HG03280 (cell line): ENCODE measurements around the gene EHD4.

Experiments used
- ATAC-seq: cut with Tn5 transposase; IDR thresholded peaks from one replicate; pipeline ENCODE4 v1.9.1; 2021; ENCODE audit warnings: mild to moderate bottlenecking, moderate library complexity; ENCODE audit not compliant: unreplicated experiment

The EHD4 gene

GRCh38 chr15:41995476-41995855, 23.1 kb upstream of the EHD4 start:
- ATAC-seq = no peak

- ATAC-seq = no peak
Observed at GRCh38 chr15:41994772-41995475, 22.6 kb upstream of the EHD4 start.

GRCh38 chr15:41994171-41994650, 21.9 kb upstream of the EHD4 start:
- no peak for ATAC-seq

- ATAC-seq = no peak
Observed at GRCh38 chr15:41993472-41994170, 21.3 kb upstream of the EHD4 start.

DNA sequence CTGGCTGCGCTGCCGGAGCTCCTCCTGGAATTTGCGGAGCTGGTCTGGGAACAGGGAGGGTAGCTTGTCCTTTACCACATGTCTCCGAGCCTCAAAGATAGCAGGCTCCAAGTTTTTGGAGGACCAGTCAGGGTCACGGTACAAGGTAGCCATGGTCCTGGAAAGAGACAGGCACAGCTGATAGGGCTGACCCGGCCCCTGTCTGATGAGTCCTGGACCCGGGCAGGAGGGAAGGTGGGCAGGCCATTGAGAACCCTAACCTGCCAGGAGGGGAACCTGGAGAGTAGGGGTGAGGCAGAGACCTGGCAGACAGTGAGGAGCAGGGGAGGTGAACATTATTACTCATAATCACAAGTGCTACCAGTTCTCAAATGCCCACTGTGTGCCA, 20.4 kb upstream of the EHD4 start:
- no peak for ATAC-seq

DNA sequence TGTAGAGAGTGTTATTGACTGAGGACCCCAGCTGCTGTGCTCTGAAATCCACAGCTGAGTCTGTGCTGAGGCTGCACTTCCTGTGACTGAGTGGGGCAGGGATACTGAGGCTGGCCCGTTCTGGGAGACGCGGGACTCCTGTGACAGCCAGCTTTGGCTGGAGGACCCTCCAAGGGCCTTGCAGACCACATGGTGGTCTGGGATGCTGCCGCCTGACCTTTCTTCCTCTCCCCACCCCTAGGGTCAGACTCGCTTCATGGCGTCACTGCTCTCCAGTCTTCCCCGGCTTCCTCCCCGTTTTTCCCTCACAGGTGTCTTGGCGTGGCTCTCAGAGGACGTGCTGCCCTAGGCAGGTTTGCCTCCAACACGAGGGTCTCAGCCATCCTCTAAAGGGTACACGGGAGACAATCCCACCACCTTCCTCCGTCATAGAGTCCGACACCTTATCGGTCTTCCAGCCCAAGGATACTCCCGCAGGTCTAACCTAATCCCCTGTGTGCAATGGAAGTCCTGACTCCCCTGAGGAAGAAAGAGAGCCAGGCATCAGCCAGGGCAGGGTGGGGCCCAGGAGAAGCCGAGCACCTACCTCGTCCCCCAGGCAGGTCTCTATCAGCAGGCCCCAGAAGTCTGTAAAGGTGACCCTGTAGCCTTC, 19.9 kb upstream of the EHD4 start:
- ATAC-seq = no peak

DNA sequence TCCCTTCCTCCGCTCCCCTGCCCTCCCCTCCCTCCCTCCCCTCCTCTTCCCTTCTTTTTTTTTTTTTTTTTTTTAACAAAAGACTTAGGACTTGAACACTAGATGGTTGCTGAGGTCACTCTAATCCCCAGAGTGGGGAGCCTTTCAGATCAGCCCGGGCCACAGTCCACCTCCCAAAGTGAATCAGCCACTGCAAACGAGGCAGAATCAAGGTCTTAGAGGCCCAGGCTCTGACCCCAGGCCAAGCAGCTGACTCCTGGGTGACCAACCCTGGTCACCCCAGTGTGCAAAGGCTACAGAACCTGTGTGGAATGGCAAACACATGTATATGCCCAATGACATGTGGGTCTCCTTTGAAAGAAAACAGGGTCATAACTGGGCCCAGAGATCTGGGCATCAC, 18.3 kb upstream of the EHD4 start:
- no peak for ATAC-seq

DNA sequence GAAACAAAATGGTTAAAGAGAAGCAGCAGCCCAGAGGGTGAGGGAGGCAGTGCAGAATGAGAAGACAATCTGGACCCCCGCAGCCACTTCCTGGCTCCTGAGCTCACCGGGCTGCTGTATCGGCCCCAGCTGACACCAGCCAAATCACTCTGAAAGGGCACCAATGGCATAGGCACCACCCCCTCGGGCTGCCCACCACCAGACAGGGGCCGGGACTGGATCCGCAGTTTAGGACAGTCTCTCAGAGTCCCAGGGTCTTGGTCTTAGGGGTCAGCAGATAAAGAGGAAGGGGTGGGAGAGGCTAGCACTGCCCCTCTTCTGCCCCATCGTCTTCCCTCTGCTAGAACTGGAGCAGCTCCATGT, 17.9 kb upstream of the EHD4 start:
- no peak for ATAC-seq

- ATAC-seq = no peak
Observed at GRCh38 chr15:41989573-41990242, 17.4 kb upstream of the EHD4 start.

DNA sequence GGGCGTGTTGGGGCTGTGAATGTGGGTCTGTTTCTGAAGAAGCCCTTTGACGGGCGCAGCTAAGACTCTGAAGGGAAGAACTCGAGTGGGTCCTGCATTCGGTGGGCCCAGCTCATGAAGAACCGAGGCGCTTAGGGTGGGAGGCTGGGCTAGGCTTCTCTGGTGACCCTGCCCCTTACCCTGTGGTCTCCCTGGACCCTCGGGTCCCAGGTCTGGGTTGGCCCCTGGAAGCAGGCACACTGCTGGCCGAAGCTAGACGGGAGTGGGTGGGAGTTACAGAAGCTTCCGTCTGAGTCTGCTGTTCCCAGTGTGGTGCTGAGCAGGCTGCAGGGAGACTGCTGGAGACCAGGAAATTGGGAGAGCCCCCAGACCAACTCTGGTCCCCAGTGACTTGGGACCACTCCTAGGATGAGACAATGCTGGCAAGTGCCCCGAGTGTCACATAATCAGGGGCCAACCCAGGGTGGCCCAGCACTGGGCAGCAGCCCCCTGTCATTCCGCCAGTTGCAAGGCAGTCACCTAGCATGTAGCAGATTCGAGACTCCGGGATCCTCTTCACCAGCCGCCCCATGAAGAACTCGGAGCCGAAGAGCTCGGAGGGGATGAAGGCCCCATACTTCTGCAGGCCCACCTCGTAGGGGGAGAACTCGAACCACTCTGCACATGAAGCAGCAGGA, 16.7 kb upstream of the EHD4 start:
- ATAC-seq = no peak

GRCh38 chr15:41987925-41988275, 15.5 kb upstream of the EHD4 start:
- no peak for ATAC-seq

DNA sequence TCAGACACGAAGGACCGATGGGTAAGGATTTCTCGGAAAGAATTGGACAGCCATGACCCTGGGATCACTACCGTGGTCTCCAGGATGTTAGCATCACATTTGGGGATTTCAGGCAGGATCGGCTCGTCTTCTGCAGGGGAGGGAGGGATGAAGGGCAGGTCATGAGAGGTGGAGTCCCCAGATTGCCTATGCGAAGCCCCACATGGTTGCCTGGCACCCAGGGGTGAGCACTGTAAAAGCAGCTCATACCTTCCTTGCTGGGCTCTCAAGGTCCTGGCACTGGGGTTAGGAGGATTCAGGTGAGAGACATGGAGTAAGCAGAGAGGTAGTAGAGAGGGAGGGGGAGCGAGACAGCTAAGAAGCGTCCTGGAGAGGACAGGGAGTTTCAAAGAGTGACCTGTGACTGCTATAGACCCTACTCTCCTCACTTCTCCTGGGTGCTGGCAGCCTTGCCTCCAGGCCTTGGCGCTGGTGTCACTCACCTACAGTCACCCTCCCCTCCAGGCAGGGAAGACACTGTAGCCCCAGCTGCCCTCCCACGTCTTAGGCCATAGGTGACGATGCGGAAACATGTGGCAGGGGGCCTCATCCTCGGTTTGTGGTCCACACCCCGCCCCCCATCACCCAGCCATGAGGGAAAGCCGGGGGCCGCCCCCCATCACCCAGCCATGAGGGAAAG, 15.0 kb upstream of the EHD4 start:
- no peak for ATAC-seq

DNA sequence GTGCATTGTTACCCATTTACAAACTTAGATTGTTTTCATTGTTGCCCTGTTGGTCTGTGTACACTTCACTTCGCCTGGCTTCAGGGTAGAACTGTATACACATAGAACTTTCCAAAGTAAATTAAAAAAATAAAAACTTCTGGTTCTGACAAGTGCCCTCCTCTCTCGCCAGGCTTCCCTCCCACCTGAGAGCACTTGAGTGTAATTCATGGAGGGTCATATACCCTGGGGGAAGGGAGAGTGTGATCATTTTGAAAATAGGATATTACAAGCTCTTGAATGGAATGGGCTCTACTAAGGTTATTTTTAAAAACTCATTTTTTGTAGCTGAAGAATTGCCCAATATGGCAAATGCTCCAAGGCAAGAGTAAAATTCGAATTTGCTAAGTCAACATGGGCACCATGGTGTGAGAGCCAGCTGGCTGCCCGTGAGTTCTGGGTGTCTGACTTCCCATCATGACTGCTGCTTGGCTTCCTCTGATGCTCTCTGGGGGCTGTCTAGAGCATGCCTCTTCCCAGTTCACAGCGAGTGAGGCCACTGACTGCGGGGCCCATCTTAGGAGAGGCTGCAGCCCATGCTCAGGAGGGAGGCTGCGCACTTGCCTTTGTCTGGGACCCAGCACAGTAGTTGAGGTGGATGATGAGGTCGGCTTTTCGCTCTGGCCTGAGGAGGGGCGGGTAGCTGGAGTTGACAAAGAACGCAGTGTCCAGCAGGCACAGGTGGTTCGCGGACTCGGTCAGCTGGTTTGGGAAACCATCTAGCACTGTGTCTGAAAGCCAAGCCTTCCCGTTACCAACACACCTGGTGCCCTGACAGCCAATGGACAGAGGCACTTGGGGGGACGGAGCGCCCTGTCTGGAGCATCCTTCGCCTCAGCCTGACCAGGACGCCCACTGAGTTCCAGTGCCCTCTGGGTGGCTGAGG, 13.1 kb upstream of the EHD4 start:
- no peak for ATAC-seq

- ATAC-seq = no peak
Observed at GRCh38 chr15:41984622-41985021, 12.3 kb upstream of the EHD4 start.

- no peak for ATAC-seq
Observed at GRCh38 chr15:41983621-41984571, 11.5 kb upstream of the EHD4 start.

- no peak for ATAC-seq
Observed at GRCh38 chr15:41983221-41983620, 10.9 kb upstream of the EHD4 start.

GRCh38 chr15:41982133-41982930, 10.0 kb upstream of the EHD4 start:
- ATAC-seq = no peak
